GM21528 (cell line): ENCODE measurements around the gene MAG.

Experiments used
- ATAC-seq: cut with Tn5 transposase; IDR thresholded peaks from one replicate; pipeline ENCODE4 v1.9.1; 2021; ENCODE audit warnings: mild to moderate bottlenecking, moderate library complexity; ENCODE audit not compliant: unreplicated experiment, low FRiP score

The MAG gene

GRCh38 chr19:35296644-35297514, 4.9 kb downstream of the MAG start:
- no peak for ATAC-seq

- no peak for ATAC-seq
Observed at GRCh38 chr19:35297515-35297848, 5.5 kb downstream of the MAG start.

- no peak for ATAC-seq
Observed at GRCh38 chr19:35297922-35298321, 6.0 kb downstream of the MAG start.

GRCh38 chr19:35298561-35298972, 6.6 kb downstream of the MAG start:
- no peak for ATAC-seq

- ATAC-seq = no peak
Observed at GRCh38 chr19:35299523-35300338, 7.8 kb downstream of the MAG start.

- no peak for ATAC-seq
Observed at GRCh38 chr19:35300339-35300649, 8.3 kb downstream of the MAG start.

GRCh38 chr19:35301961-35302360, 10.0 kb downstream of the MAG start:
- ATAC-seq = no peak

- no peak for ATAC-seq
Observed at GRCh38 chr19:35302446-35302845, 10.5 kb downstream of the MAG start.

- no peak for ATAC-seq
Observed at GRCh38 chr19:35303357-35303915, 11.5 kb downstream of the MAG start.

GRCh38 chr19:35304036-35304435, 12.1 kb downstream of the MAG start:
- ATAC-seq = no peak

- ATAC-seq = no peak
Observed at GRCh38 chr19:35305181-35305580, 13.2 kb downstream of the MAG start.

- no peak for ATAC-seq
Observed at GRCh38 chr19:35306473-35307246, 14.7 kb downstream of the MAG start.

- ATAC-seq = no peak
Observed at GRCh38 chr19:35307931-35308330, 16.0 kb downstream of the MAG start.

GRCh38 chr19:35308910-35309309, 16.9 kb downstream of the MAG start:
- ATAC-seq = no peak

GRCh38 chr19:35309481-35310279, 17.7 kb downstream of the MAG start:
- no peak for ATAC-seq

GRCh38 chr19:35310331-35310730, 18.4 kb downstream of the MAG start:
- no peak for ATAC-seq

- no peak for ATAC-seq
Observed at GRCh38 chr19:35310811-35311465, 19.0 kb downstream of the MAG start.

- ATAC-seq = no peak
Observed at GRCh38 chr19:35311901-35312665, 20.1 kb downstream of the MAG start.

GRCh38 chr19:35313587-35313986, 21.6 kb downstream of the MAG start:
- ATAC-seq = no peak
